Caco-2 (cell line): ENCODE data around the gene PAM16. TPM values are rescaled to one million over a fixed set of nuclear protein-coding genes. Genes with fewer than 3 reads are reported as not detected.

Source experiments
- BruUV-seq: library from RNA; stranded (reverse); fragments of 400-500 nt; replicated peaks from 2 replicates; lab custom pipeline; 2021; lab: Mats Ljungman, UMichigan
- CTCF ChIA-PET: fragments of 300-600 bp; sonication (Branson Sonifier 250); formaldehyde crosslinking; loops from one replicate; lab custom pipeline; 2022; ENCODE audit warnings: antibody characterized with exemption; lab: Charles Lee
- POLR2A ChIA-PET: fragments of 300-600 bp; sonication (Branson Sonifier 250); formaldehyde crosslinking; loops from one replicate; lab custom pipeline; 2022; ENCODE audit warnings: antibody characterized with exemption; lab: Charles Lee
- DNase-seq, 2 experiments: peaks; one replicate each; pipeline versions ENCODE4 v3.0.0 to v3.0.0-alpha.2; 2020 to 2022
- H3K27me3 ChIP-seq: replicated peaks from 2 replicates; pipeline ENCODE4 v1.6.0; 2011; ENCODE audit warnings: low read length; ENCODE audit not compliant: control insufficient read depth, insufficient read depth
- H3K36me3 ChIP-seq: 2 replicates; pipeline ENCODE4 v1.5.1; 2011; ENCODE audit warnings: low read length; ENCODE audit not compliant: control insufficient read depth, insufficient read depth
- H3K4me1 ChIP-seq: fragments of 250-450 bp; sonication (Bioruptor Pico); 2 replicates; pipeline ENCODE4 v1.5.1; 2020; ENCODE audit warnings: mild to moderate bottlenecking
- H3K4me3 ChIP-seq: 2 replicates; pipeline ENCODE4 v1.5.1; 2011; ENCODE audit warnings: low read depth, mild to moderate bottlenecking, control low read depth, low read length
- H3K9me3 ChIP-seq: fragments of 250-450 bp; sonication (Bioruptor Pico); 2 replicates; pipeline ENCODE4 v1.5.1; 2020; ENCODE audit warnings: mild to moderate bottlenecking, moderate library complexity
- H3K27ac Mint-ChIP-seq: one replicate; pipeline ENCODE4 v1.8.0; 2022; ENCODE audit warnings: mixed read lengths; ENCODE audit not compliant: unreplicated experiment
- H3K27me3 Mint-ChIP-seq: one replicate; pipeline ENCODE4 v1.8.0; 2022; ENCODE audit warnings: mixed read lengths; ENCODE audit not compliant: insufficient read depth, unreplicated experiment
- H3K36me3 Mint-ChIP-seq: one replicate; pipeline ENCODE4 v1.8.0; 2022; ENCODE audit warnings: mild to moderate bottlenecking, mixed read lengths; ENCODE audit not compliant: insufficient read depth, unreplicated experiment
- H3K4me1 Mint-ChIP-seq: one replicate; pipeline ENCODE4 v1.8.0; 2022; ENCODE audit warnings: low read depth, mixed read lengths; ENCODE audit not compliant: unreplicated experiment
- H3K4me3 Mint-ChIP-seq: one replicate; pipeline ENCODE4 v1.8.0; 2022; ENCODE audit warnings: mild to moderate bottlenecking, moderate library complexity, mixed read lengths; ENCODE audit not compliant: unreplicated experiment
- H3K9me3 Mint-ChIP-seq: one replicate; pipeline ENCODE4 v1.8.0; 2022; ENCODE audit warnings: mixed read lengths; ENCODE audit not compliant: unreplicated experiment
- CTCF ChIP-seq, 2 experiments: fragments of 200-600 bp in 1 of 2; IDR thresholded peaks; 1 replicate in 1 of 2; 2 replicates in 1 of 2; pipeline versions ENCODE4 v1.5.1 to v1.8.0; 2011 to 2022; ENCODE audit warnings: antibody characterized with exemption in 1 of 2, control low read depth in 1 of 2, inconsistent platforms in 1 of 2, low read depth in 1 of 2, low read length in 1 of 2, mild to moderate bottlenecking in 1 of 2, moderate library complexity in 1 of 2; ENCODE audit not compliant: insufficient read depth in 1 of 2, severe bottlenecking in 1 of 2, unreplicated experiment in 1 of 2
- intact Hi-C: fragments of 100-400 bp; cut with micrococcal nuclease; formaldehyde crosslinking; loops from one replicate; pipeline ENCODE4 v1.10.0; 2022; ENCODE audit not compliant: unreplicated experiment
- total RNA-seq: library from RNA; stranded (reverse); gene quantifications from 2 replicates; pipeline ENCODE4 v1.2.3, GENCODE V29; 2022

The PAM16 gene
- total RNA-seq, 1 experiment from 2014 or later = 74.1 TPM

DNA sequence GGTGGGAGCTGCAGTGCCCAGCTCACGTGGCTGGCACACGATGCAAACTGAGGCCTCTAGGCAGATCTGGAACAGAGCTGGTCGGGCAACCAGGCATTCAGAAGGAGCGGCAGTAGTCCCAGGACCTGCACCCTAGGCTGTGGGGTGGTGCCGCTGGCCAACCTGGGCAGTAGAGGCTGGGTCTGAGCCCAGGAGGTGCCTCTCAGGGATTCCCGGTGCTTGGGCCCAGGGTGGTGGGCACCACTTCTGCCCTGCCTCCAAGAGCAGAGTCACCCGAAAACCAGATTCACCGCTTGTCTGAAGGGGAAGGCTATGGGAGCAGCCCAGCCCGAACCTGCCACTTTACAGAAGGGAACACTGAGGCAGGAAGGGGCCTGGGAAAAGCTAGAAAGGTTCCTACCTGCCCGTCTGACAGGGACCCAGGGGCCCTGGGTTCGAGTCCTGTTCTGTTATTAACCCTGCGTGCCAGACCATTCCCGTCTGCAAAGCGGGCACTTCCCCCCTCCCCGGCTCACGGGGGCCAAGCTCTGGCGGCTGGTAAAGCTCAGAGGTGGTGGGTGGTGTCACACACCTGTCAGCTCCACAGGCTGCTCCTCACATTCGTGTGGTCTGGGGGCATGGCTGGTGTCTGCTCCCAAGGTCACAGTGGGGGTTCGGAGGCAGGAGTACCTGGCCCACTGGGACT lies 18.4 kb downstream of the PAM16 start:
- H3K4me3 Mint-ChIP-seq = no peak overlapping the region
- H3K4me1 Mint-ChIP-seq = no peaks in the 10 kb centered on the region
- no peak for DNase-seq
- no peaks in the 10 kb centered on the region for H3K9me3 Mint-ChIP-seq
- H3K27me3 Mint-ChIP-seq = no peaks in the 10 kb centered on the region
- H3K4me3 ChIP-seq = no peak overlapping the region
- intact Hi-C loops = loop anchor here (5.0 kb wide), 1 partner anchor 60 kb away; the partner anchor contains the start of gene TFAP4
- TF ChIP-seq CTCF (IDR thresholded peaks at IDR 0.05; ENCODE audit: insufficient read depth in 1 of 2, low read depth in 1 of 2, low read length in 1 of 2, severe bottlenecking in 1 of 2, unreplicated experiment in 1 of 2) = no peak
- H3K36me3 ChIP-seq = peaks cover 1% of the 10 kb centered on the region; the same call in 1 of the 2 replicates
- H3K36me3 Mint-ChIP-seq = peaks cover 8% of the 10 kb centered on the region
- H3K4me1 ChIP-seq = no peaks in the 10 kb centered on the region
- no peaks in the 10 kb centered on the region for H3K27me3 ChIP-seq
- CTCF ChIA-PET = interaction anchor here (0.8 to 1.8 kb wide), 4 partner anchors 15 to 132 kb away, joined by 3 to 5 read pairs (median 3); no protein-coding TSS in a partner anchor
- no peak overlapping the region for H3K27ac Mint-ChIP-seq
- no TSS peak for BruUV-seq
- POLR2A ChIA-PET = no interaction called here
- H3K9me3 ChIP-seq = no peaks in the 10 kb centered on the region

- CTCF ChIA-PET = interaction anchor here (0.7 to 1.8 kb wide), 4 partner anchors 14 to 132 kb away, joined by 3 to 5 read pairs (median 3); no protein-coding TSS in a partner anchor
Measured at GRCh38 chr16:4332083-4332482, 19.0 kb downstream of the PAM16 start.

More at GRCh38 chr16:4332083-4332482, 19.0 kb downstream of the PAM16 start:
- Mint-ChIP-seq H3K27ac (no peak overlapping the region), H3K36me3 (peaks cover 1% of the 10 kb centered on the region), H3K27me3 (no peaks in the 10 kb centered on the region), H3K4me3 (no peak overlapping the region), H3K9me3 (no peaks in the 10 kb centered on the region), H3K4me1 (no peaks in the 10 kb centered on the region)
- intact Hi-C loops = loop anchor here (5.0 kb wide), 1 partner anchor 60 kb away; the partner anchor contains the start of gene TFAP4
- Histone ChIP-seq H3K27me3 (no peaks in the 10 kb centered on the region), H3K36me3 (peaks cover 1% of the 10 kb centered on the region; the same call in 1 of the 2 replicates), H3K9me3 (no peaks in the 10 kb centered on the region), H3K4me1 (no peaks in the 10 kb centered on the region), H3K4me3 (no peak overlapping the region)
- no peak for TF ChIP-seq CTCF (IDR thresholded peaks at IDR 0.05; ENCODE audit: insufficient read depth in 1 of 2, low read depth in 1 of 2, low read length in 1 of 2, severe bottlenecking in 1 of 2, unreplicated experiment in 1 of 2)
- DNase-seq = no peak
- no TSS peak for BruUV-seq
- POLR2A ChIA-PET = no interaction called here
